AG10803 (cell line): ENCODE data around the gene DMAC2L.

Experiments
- DNase-seq: peaks from one replicate; pipeline ENCODE4 v3.0.0; 2010; ENCODE audit warnings: low read depth
- H3K4me3 ChIP-seq: 2 replicates; pipeline ENCODE4 v1.5.1; 2011; ENCODE audit warnings: mild to moderate bottlenecking, low read length, control low read depth
- CTCF ChIP-seq: conservative IDR thresholded peaks from 2 replicates; pipeline ENCODE4 v1.5.1; 2011; ENCODE audit warnings: mild to moderate bottlenecking, low read length, control low read depth, inconsistent platforms

DMAC2L gene

GRCh38 chr14:50311972-50312733 lies at the start of gene DMAC2L, which contains the start of gene L2HGDH:
Gene DMAC2L, plus strand, starts transcription at chr14:50312324. Its CDS starts 9,164 bp downstream, at chr14:50321488.
Gene L2HGDH, minus strand, starts transcription at chr14:50312229. Its CDS starts 79 bp downstream, at chr14:50312150.
- DNase-seq, result peak; percentile 87
- TF ChIP-seq CTCF, result no peak
- peak within 1 kb of the TSS; percentile 85 for H3K4me3 ChIP-seq

- TF ChIP-seq CTCF, result no peak
- no peak for DNase-seq
- H3K4me3 ChIP-seq, result no peak overlapping the region
These were observed 49.3 kb upstream of the DMAC2L start for GRCh38 chr14:50262865-50263264.

- no peak for TF ChIP-seq CTCF
- H3K4me3 ChIP-seq, result no peak overlapping the region
- DNase-seq, result no peak
These were observed 48.8 kb upstream of the DMAC2L start for GRCh38 chr14:50263321-50263720.

GRCh38 chr14:50265029-50265428 lies 47.1 kb upstream of the DMAC2L start:
- TF ChIP-seq CTCF, result no peak
- no peak overlapping the region for H3K4me3 ChIP-seq
- no peak for DNase-seq

GRCh38 chr14:50270932-50271331 lies 41.2 kb upstream of the DMAC2L start:
- no peak overlapping the region for H3K4me3 ChIP-seq
- TF ChIP-seq CTCF, result no peak
- DNase-seq, result no peak

- peak; percentile 4 for DNase-seq
- no peak overlapping the region for H3K4me3 ChIP-seq
- TF ChIP-seq CTCF, result no peak
These were observed 39.6 kb upstream of the DMAC2L start for GRCh38 chr14:50272498-50272897.

- DNase-seq, result no peak
- no peak for TF ChIP-seq CTCF
- no peak overlapping the region for H3K4me3 ChIP-seq
These were observed 26.3 kb upstream of the DMAC2L start for GRCh38 chr14:50285861-50286260.
